Stimulated activated CD4-positive, alpha-beta T cell treated with anti-CD3 and anti-CD28 coated beads, TNF-alpha, amount 100 ng/mL, for 24 hours (primary cell): ENCODE results near the gene PPP1R12C.
A peak's percentile ranks its signal among the peaks of the same experiment; 100 is the strongest.
"Not testable (repeated sequence)": the region's sequence is repeated elsewhere in the genome, so short reads cannot be mapped to it uniquely, and the experiment has no call there.

Experiments used
- DNase-seq, 3 experiments: peaks; one replicate each; pipeline ENCODE4 v3.0.0-alpha.2; 2020; ENCODE audit warnings: low read depth in 3 of 3

The PPP1R12C gene

DNA sequence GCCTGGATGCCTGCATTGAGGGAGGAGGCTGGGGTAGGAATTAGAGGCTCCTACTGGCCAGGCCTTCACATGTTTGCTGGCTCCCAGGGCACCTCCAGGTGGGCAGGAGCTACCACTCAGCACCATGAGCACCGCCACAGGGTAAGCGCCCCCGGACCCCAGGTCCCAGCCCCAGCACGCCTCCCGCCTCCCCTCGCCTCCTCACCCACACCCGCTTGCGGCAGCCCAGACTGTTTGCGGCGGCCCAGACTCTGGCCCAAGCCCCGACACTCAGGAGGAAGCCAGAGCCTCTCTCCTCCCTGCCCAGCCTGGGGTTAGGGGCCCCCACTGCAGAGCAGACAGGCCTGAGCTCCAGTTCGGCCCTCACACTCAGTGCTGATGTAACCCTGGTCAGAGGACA, 41.1 kb downstream of the PPP1R12C start:
- DNase-seq: no peak

DNA sequence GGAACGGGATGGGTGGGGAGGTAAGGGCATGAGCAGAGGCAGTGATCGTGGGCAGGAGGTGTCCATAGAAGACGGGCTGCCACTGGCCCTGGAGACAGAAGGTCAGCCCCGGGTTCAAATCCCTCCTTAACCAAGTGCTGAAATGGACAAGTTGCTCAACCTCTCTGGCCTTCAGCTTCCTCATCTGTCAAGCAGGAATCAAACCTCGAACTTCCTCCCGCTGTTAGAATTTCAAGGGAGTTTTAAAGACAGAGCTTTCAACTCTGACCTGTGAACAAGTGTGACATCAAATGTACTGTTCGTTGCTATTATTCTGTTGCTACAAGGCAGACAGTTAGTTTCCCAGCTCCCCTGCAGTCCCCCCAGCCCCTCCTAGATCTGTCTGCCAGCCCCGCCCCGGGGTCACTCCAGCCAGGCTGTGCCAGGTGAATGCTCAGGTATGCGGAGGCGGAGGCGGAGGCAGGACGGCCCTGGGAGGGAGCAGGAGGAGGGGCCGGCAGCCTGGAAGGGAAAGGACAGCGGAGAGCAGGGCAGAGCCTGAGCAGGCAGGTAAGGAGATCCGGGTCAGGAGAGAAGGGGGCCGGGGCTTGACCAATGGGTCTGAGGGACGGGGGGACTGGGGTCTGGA, 42.0 kb downstream of the PPP1R12C start, which contains the start of gene EPS8L1:
EPS8L1 (plus strand) TSS at position 499 of the 628 bp plus-strand sequence. CDS start 576 bp downstream, outside the sequence.
- no peak for DNase-seq

DNA sequence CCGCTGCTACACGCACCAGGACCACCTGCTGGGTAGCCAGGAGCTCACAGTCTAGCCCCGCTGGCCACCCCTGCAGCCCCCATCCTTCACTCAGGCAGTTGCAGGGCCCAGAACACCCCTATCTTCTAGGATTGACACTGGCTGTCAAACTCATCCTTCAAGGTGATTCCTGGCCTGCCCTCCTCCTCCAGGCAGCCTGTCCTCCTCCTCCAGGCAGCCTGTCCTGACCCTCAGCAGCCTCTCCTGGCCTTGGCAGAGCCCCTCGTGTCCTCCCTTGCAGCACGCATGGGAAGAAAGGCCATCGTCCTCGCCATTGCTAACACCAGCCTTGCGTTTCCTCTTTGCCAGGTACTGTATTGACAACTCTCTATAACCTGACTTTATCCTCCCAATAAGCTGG, 45.5 kb downstream of the PPP1R12C start:
- DNase-seq: no peak

DNA sequence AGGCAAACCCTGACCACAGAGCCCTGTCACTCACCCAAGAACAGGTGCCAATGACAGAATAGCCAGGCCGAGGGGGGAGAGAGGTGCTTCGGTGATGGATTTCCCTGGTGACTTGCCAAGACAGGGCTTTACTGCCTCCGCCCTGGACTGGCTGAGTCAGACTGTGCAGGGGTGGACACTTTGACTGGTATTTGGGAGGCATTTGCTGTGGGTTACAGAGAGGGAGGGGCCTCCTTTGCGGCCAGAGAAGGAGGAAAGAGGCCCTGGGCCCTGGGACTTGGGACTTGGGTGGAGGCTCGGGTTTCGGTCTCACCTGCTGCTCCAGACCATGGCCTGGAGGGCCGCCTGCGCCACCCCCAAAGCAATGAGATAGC, 46.3 kb downstream of the PPP1R12C start:
- no peak for DNase-seq

DNA sequence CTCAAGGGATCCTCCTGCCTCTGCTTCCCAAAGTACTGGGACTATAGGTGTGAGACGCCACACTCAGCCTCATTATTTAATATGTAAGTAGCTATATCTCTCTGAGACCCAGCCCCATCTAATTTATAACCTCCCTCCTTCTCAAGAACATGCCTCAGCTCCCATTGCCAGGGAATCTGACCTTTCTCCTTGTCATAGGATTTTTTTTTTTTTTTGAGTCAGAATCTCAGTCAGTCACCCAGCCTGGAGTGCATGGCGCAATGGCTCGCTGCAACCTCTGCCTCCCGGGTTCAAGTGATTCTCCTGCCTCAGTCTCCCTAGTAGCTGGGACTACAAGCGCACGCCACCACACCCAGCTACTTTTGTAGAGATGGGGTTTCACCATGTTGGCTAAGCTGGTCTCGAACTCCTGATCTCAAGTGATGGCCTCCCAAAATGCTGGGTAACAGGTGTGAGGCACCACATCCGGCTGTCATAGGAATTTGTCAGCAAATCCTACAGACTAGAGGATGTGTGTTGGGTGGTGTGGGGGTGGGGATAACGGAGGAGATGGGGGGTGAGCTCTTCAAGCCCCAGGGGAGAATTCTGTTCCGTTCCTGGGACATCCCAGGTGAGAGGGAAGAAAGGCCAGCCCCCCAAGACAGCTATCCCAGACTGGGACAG, 46.8 kb downstream of the PPP1R12C start:
- DNase-seq: no peak

DNA sequence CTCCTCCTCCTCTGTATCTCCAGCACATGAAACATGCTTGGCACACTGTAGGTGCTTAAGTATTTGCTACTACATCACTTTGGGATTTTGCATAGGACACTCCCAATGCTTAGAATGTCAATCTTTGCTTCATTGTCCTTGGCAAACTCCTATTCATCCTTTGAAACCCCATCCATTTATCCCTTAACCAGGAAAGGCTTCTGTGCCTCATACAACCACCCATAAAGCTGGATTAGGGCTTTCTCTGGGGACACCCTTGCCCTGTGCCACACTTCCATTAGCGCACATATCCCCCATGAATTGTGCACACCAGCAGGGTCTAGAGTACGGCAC, 47.6 kb downstream of the PPP1R12C start:
- no peak for DNase-seq

DNA sequence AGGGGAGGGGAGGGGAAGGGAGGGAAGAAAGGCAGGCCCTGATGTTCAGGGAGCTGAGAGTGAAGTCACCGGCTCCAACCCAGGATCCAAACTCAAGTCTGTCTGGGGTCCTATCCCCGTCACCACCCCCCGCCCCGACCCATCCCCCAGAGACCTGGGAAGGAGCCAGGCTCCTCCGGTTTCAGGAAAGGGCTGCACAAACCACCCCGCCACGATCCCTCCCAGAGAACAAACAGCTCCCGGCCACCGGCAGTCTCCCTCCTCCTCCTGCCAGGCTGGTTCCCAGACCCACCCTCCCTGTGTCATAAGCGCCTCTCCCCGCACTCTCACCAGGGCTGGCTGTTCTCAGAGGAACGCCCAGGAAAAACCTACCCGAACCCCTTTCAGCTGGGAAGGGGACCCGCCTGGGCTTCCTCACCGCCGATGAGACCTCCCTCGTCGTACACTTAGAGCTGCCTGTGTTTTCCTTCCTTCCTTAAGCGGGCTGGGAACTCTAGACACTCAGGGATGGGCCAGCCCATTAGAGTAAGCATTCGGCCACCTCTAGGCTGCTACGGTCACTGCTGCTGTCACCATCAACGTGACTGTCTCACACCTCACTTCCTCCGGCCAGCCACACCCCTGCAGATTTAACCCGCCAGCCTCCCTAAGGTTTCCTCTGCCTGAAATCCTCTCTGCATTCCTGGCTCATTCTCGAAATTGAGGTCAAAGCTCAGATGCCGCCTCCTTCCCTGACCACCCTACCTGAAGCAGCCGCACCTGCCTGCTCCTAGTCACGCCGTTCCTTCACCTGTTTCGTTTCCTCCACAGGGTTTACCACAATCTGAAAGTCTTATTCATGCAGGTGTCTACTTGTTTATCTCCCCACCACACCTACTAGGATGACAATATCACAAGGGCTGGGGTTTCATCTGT, 48.2 kb downstream of the PPP1R12C start:
- DNase-seq: no peak

DNA sequence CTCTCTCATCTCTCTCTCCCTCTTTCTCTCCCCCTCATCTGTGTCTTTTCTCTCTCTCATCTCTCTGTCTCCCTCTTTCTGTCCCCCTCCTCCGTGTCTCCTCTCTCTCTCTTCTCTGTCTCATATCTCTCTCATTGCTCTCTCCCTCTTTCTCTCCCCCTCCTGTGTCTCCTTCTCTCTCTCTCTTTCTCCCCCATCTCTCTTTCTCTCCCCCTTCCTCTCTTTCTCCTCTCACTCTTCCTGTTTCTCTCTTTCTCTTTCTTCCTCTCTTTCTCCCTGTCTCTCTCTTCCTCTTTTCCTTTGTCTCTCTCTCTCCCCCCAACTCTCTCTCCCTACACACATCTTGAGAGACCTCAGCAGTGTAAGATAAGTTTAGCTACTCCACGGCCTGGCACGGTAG, 49.6 kb downstream of the PPP1R12C start:
- DNase-seq: no peak

DNA sequence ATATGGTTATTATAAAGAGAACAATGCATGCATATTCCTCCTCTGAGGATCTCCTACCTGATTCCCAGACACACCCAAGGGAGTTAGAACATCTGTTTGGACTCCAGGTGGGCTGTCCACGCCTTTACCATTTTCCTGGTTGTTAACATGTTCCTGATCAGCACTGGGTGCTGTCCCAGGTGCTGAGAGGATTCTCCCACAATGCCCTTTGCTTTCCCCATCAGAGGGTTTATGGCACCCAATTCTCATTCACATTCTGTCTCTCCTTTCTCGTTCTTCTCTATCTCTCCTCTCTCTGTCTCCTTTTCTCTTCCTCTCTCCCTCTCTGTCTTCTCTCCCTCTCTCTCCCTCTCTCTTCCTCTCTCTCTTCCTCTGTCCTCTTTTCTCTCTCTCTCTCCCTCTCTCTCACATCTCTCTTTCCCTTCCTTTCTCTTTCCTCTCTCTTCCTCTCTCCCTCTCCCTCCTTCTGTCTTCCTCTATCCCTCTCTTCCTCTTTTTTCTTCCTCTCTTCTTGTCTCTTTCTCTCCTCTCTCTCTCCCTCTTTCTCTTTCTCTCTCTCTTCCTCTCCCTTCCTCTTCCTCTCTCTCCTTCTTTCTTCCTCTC, 51.2 kb downstream of the PPP1R12C start:
- DNase-seq: no peak

DNA sequence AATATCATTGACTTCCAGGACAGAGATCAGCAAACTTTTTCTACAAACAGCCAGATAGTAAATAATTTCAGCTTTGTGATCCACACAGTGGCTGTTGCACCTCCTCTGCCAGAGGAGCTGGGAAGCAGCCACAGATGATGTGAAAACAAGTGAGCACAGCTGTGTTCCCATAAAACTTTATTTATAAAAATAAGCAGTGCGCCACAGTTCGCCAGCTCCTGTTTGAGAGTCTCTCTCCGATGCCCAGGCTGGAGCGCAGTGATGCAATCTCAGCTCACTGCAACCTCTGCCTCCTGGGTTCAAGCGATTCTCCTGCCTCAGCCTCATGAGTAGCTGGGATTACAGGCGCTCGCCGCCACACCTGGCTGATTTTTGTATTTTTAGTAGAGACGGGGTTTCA, 51.9 kb downstream of the PPP1R12C start:
- not testable (repeated sequence) for DNase-seq

DNA sequence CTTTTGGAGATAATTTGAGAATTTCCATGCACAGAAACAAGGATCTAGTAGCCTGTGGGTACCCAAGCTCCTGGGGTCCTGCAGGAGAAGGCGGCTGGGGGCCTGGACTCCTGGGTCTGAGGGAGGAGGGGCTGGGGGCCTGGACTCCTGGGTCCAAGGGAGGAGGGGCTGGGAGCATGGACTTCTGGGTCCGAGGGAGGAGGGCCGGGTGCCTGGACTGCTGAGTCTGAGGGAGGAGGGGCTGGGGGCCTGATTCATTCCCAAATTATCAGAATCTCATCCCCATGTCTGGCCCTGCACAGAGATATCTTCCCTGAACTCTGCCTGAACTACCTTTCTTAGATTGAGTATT, 54.0 kb downstream of the PPP1R12C start:
- no peak for DNase-seq

DNA sequence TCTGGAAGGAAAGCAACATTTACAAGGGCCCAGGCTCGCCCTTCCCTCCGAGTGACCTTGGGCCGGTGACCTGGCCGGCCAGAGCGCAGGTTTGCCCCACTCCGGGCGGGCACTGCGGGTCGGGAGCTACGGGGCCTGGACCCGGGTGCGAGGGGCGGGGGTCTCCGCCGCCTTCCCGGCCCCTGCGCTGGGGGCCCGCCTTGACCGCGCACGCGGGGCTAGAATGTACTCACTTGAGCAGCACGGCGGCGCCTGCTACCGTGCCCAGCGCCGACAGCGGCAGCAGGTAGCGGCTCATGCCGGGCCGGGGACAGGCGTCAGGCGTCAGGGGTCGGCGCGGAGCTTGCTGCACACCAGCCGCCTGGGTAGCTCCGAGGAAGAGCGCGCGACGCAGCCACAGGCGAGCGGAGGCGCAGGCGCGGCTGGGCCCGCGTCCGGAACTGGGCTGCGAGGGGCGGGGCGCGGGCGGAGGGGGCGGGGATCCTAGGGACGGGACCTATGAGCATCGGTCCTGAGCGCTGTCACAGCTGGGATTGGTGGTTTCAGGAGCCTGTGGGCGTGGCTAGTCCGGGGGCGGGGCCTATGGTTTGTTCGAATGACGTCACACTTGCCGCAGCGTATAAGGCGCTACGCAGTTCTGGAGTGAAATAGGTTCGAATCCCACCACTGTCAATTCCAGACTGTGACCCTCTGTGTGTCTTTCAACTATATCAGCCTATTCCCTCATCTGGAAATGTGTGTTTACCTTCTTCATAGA, 54.5 kb downstream of the PPP1R12C start, which contains the start of gene RDH13:
RDH13 (minus strand) TSS at position 414 of the 757 bp plus-strand sequence; CDS start at position 298, 116 bp downstream.
- peak; percentile 97 to 99 (median 98) for DNase-seq

DNA sequence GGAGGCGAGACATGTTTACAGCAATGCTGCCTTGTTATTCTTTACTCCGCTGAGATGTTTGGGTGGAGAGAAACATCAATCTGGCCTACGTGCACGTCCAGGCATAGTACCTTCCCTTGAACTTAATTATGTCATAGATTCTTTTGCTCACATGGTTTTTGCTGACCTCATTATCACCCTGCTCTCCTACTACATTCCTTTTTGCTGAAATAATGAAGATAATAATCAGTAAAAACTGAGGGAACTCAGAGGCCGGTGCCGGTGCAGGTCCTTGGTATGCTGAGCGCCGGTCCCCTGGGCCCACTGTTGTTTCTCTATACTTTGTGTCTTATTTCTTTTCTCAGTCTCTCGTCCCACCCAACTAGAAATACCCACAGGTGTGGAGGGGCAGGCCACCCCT, 57.1 kb downstream of the PPP1R12C start:
- DNase-seq: not testable (repeated sequence)

DNA sequence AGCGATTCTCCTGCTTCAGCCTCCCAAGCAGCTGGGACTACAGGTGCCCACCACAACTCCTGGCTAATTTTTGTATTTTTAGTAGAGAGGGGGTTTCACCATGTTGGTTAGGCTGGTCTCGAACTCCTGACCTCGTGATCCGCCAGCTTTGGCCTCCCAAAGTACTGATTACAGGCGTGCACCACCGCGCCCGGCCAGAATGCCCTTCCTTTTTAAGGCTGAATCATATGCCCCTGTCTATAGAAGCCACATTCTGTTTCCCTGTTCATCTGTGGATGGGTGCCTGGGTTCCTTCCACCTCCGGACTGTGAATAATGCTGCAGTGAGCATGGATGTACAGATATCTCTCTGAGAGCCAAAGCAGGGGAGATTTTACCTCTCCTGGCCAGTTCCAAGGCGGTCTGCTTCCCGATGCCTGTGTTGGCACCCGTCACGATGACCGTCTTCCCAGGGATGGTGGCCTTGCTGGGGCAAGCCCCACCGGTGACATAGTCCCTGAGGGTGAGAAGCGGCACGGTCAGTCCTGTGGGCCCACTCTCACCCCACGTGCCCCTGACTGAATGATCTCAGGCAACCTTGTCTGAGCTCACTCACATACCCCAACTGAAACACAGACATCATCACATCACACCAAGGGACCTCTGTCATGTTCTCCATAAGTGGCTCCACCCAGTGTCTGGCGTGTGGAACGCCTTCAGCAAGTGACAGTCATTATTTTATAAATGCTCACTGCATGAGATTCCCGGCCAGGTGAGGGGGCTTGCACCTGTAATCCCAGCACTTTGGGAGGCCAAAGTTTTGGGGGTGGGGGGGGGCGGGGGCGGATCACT, 58.4 kb downstream of the PPP1R12C start:
- no peak for DNase-seq

DNA sequence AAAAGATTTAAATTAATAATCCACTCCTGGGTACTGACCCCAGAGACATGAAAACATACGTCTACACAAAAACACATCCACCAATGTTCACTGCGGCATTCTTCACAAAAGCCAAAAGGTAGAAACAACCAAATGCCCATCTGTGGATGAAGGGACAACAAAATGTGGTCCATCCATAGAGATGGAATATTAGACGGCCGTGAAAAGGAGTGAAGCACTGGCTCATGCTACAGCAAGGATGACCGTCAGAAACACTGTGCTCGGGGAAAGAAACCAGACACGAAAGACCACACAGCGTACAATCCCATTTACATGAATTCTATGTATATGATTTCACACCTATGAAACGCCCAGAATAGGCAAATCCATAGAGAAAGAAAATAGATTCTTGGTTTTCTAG, 60.6 kb downstream of the PPP1R12C start:
- DNase-seq: no peak

DNA sequence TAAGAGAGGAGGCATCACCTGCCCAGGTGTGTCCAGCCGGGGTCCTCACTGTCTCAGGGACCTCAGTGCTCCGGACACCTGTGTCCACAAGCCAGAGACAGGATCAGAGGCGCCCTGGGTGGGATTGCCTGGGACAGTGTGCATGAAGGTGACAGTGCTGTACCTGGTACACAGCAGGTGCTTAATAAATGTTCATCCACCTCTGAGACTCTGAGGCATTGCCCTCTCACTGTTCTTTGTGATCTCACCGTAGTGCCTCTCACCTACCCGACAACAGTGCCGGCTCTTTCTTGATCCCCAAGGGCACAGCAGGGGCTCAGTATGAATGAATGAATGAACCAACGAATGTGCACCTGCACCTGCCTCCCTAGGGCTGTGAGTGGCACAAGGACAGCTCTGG, 63.7 kb downstream of the PPP1R12C start:
- DNase-seq: no peak

DNA sequence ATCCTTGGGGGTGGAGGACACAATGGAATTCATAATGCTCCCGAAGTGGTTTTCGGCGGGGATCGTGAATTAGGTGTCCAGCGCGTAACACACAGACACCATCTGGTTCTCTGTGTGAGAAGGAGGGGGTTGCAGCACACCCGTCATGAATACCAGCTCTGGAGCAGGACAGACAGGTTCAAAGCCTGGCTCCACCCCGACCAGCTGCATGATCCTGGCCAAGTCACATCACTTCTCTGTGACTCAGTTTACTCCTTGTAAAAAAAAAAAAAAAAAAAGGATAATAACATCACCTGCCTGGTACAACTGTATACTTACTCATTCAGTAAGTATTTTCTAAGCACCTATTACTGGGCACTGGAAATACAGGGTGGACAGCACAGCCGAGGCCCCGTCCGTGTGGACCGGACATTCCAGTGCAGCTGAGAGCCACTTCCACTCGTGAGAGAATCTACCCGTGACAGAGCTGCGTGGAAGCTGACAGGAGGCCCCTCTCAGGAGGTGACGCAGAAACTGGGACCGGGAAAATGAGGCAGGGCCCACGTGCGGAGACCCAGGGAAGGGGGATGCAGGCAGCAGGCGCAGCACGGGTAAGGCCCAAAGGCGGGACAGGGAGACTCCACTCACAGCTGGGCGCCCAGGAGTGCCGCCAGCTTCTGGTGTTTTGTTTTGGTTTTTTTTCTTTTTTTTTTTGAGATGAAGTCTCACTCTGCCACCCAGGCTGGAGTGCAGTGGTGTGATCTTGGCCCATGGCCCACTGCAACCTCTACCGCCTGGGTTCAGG, 66.5 kb downstream of the PPP1R12C start:
- DNase-seq: no peak

DNA sequence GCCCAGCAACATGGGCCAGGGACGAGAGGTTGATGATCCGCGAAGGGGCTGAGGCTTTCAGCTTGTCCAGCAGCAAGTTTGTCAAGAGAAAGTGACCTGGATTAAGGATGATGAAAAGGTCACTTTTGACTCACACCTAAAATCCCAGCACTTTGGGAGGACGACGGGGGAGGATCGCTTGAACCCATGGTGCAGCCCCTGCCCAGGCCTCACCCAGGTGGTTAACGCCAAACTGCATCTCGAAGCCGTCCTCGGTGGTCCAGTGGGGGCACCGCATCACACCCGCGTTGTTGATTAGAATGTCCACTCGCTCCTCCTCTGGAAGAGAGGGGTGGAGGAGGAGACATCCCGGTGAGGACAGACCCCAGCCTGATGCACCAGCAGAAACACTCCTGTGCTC, 69.0 kb downstream of the PPP1R12C start:
- no peak for DNase-seq

DNA sequence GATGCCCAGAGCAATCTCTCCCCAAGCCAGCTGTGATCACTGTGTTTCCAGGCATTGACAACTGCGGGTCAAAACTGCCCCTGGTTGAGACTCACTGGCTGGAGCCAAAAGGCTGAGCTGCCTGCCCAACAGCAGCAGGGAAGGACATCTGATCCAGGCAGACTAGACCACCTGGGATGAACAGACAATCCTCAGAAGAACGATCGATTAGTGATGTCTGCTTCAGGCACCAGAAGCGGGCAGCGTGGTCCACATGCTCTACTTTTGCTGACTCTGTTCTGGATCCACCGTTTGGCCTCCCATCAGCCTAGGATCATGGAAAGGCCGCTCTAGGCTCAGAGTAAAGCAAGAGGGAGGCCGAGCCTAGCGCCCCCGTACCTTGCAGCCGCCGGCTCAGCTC, 69.5 kb downstream of the PPP1R12C start:
- no peak for DNase-seq
